ENCODE results near the gene DENND6B. TPM values are rescaled to one million over a fixed set of nuclear protein-coding genes. Genes with fewer than 3 reads are reported as not detected.

DENND6B gene
- total RNA-seq, 4 donors from 2014 or later = 2.9 to 15.5 (median 8.0) TPM

GRCh38 chr22:50296658-50297490 lies 29.9 kb downstream of the DENND6B start:
- H3K4me3 ChIP-seq = no peak overlapping the region
- DNase-seq = no peak
- intact Hi-C loops (cut with DNase I; ENCODE audit: low total_unique reads) = no loop called here
- peak overlapping the region; percentile 6 to 37 for H3K27ac ChIP-seq
- no peaks in the 10 kb centered on the region for H3K27me3 ChIP-seq
- H3K4me1 ChIP-seq = peaks cover 19 to 67% of the 10 kb centered on the region in 2 donors
- H3K36me3 ChIP-seq = no peaks in the 10 kb centered on the region
- no peak for TF ChIP-seq CTCF (IDR thresholded peaks at IDR 0.05)
- no peak for TF ChIP-seq POLR2A (IDR thresholded peaks at IDR 0.05)
- no peaks in the 10 kb centered on the region for H3K9me3 ChIP-seq

GRCh38 chr22:50294319-50294656 lies 32.5 kb downstream of the DENND6B start:
- H3K4me3 ChIP-seq = no peak overlapping the region
- no peak for DNase-seq
- no peaks in the 10 kb centered on the region for H3K27me3 ChIP-seq
- no peak for TF ChIP-seq POLR2A (IDR thresholded peaks at IDR 0.05)
- no peak for TF ChIP-seq CTCF (IDR thresholded peaks at IDR 0.05)
- peak overlapping the region; percentile 78 to 79 for H3K27ac ChIP-seq
- peaks cover 12 to 51% of the 10 kb centered on the region in 2 donors for H3K4me1 ChIP-seq
- H3K9me3 ChIP-seq = no peaks in the 10 kb centered on the region
- intact Hi-C loops (cut with DNase I; ENCODE audit: low total_unique reads) = no loop called here
- no peaks in the 10 kb centered on the region for H3K36me3 ChIP-seq

GRCh38 chr22:50293441-50294318 lies 33.1 kb downstream of the DENND6B start:
- intact Hi-C loops (cut with DNase I; ENCODE audit: low total_unique reads) = no loop called here
- peaks cover 12 to 51% of the 10 kb centered on the region in 2 donors for H3K4me1 ChIP-seq

GRCh38 chr22:50292643-50293440 lies 34.0 kb downstream of the DENND6B start:
- TF ChIP-seq POLR2A (IDR thresholded peaks at IDR 0.05) = no peak
- TF ChIP-seq CTCF (IDR thresholded peaks at IDR 0.05) = no peak
- no peak for DNase-seq
- H3K27ac ChIP-seq = peak overlapping the region; percentile 78 to 79
- peaks cover 12 to 49% of the 10 kb centered on the region in 2 donors for H3K4me1 ChIP-seq
- no peaks in the 10 kb centered on the region for H3K36me3 ChIP-seq
- no peaks in the 10 kb centered on the region for H3K9me3 ChIP-seq
- intact Hi-C loops (cut with DNase I; ENCODE audit: low total_unique reads) = no loop called here
- peak overlapping the region; percentile 8 to 11 for H3K4me3 ChIP-seq
- no peaks in the 10 kb centered on the region for H3K27me3 ChIP-seq

More at GRCh38 chr22:50293441-50294318, 33.1 kb downstream of the DENND6B start:
- Histone ChIP-seq H3K27ac (peak overlapping the region; percentile 78 to 79), H3K36me3 (no peaks in the 10 kb centered on the region), H3K27me3 (no peaks in the 10 kb centered on the region), H3K4me3 (peak overlapping the region; percentile 8 to 11), H3K9me3 (no peaks in the 10 kb centered on the region)
- TF ChIP-seq POLR2A (IDR thresholded peaks at IDR 0.05) (peak in 1 of 2 donors; percentile 17), CTCF (IDR thresholded peaks at IDR 0.05) (no peak)
- peak in 1 of 2 donors; percentile 67 for DNase-seq
